A673 (cell line): Measurements from ENCODE around the gene ATP9A. TPM values are rescaled to one million over a fixed set of nuclear protein-coding genes. Genes with fewer than 3 reads are reported as not detected.

ENCODE experiments used
- BruUV-seq: library from RNA; stranded (reverse); fragments of 400-500 nt; replicated peaks from 2 replicates; lab custom pipeline; 2021; lab: Mats Ljungman, UMichigan
- CTCF ChIA-PET: fragments of 300-600 bp; sonication (Branson Sonifier 250); formaldehyde crosslinking; loops from one replicate; lab custom pipeline; 2022; ENCODE audit warnings: antibody characterized with exemption; lab: Charles Lee
- POLR2A ChIA-PET: fragments of 300-600 bp; sonication (Branson Sonifier 250); formaldehyde crosslinking; loops from one replicate; lab custom pipeline; 2022; ENCODE audit warnings: antibody characterized with exemption; ENCODE audit not compliant: low non-redundant PET; lab: Charles Lee
- DNase-seq: peaks from one replicate; pipeline ENCODE4 v3.0.0-alpha.2; 2015; ENCODE audit warnings: low spot score
- H3K27ac ChIP-seq: fragments of 200-600 bp; sonication (generic); 2 replicates; pipeline ENCODE4 v1.5.1; 2016; ENCODE audit warnings: mixed run types, low read depth, mild to moderate bottlenecking, mixed read lengths, antibody characterized with exemption, low read length; ENCODE audit not compliant: poor library complexity, severe bottlenecking
- H3K27me3 ChIP-seq: fragments of 200-600 bp; sonication (generic); replicated peaks from 2 replicates; pipeline ENCODE4 v1.6.1; 2017; ENCODE audit warnings: mixed run types, low read depth, mild to moderate bottlenecking, mixed read lengths, antibody characterized with exemption, low read length; ENCODE audit not compliant: insufficient read depth, poor library complexity
- H3K36me3 ChIP-seq: fragments of 200-600 bp; sonication (generic); 2 replicates; pipeline ENCODE4 v1.6.1; 2016; ENCODE audit warnings: mixed run types, mild to moderate bottlenecking, mixed read lengths, antibody characterized with exemption, low read length; ENCODE audit not compliant: insufficient read depth, poor library complexity, severe bottlenecking
- H3K4me1 ChIP-seq: fragments of 200-600 bp; sonication (generic); 2 replicates; pipeline ENCODE4 v1.6.1; 2017; ENCODE audit warnings: mixed run types, mild to moderate bottlenecking, mixed read lengths, antibody characterized with exemption, low read length; ENCODE audit not compliant: insufficient read depth, poor library complexity, severe bottlenecking
- H3K4me3 ChIP-seq: fragments of 200-600 bp; sonication (generic); 2 replicates; pipeline ENCODE4 v1.5.1; 2016; ENCODE audit warnings: low read depth, mixed run types, mild to moderate bottlenecking, mixed read lengths, low read length; ENCODE audit not compliant: poor library complexity, severe bottlenecking
- H3K9me3 ChIP-seq: fragments of 200-600 bp; sonication (generic); 2 replicates; pipeline ENCODE4 v1.6.1; 2016; ENCODE audit warnings: mixed run types, low read depth, mild to moderate bottlenecking, mixed read lengths, antibody characterized with exemption, low read length; ENCODE audit not compliant: poor library complexity, severe bottlenecking
- EZH2 ChIP-seq: fragments of 200-600 bp; sonication (generic); IDR thresholded peaks from 2 replicates; pipeline ENCODE4 v1.6.1; 2017; ENCODE audit warnings: borderline replicate concordance, low read depth, mild to moderate bottlenecking, mixed read lengths, antibody characterized with exemption, low read length; ENCODE audit not compliant: poor library complexity, severe bottlenecking
- intact Hi-C: fragments of 100-400 bp; cut with micrococcal nuclease; formaldehyde crosslinking; loops from one replicate; pipeline ENCODE4 v1.10.0; 2022; ENCODE audit not compliant: unreplicated experiment
- total RNA-seq: library from RNA; stranded (reverse); gene quantifications from 2 replicates; pipeline ENCODE4 v1.2.3, GENCODE V29; 2021
- TF ChIP-seq, protein P1 (sequence below): fragments of 300-800, 200-600 bp; sonication (generic); conservative IDR thresholded peaks from 2 replicates; pipeline ENCODE4 v1.5.1; 2017; ENCODE audit warnings: low read depth, mild to moderate bottlenecking, antibody characterized with exemption, low read length, moderate library complexity, mixed read lengths

ATP9A gene
- total RNA-seq, 1 experiment from 2014 or later = 31.2 TPM

DNA sequence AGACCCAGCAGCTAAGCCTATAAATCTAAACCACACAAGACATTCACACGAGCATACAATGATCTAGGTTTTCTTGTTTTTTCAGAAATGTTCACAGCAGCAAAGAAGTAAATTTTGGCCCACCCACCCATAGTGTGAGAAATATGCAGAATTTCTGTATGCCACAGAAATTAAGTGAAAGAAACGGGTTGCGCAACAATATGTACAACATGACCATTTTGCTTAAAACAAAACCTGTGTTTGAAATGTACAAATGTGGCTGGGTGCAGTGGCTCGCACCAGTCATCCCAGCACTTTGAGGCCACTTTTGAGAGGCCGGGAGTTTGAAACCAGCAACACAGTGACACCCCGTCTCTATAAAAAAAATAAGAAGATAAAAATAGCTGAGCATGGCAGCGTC is 24.8 kb upstream of the ATP9A start:
- Histone ChIP-seq H3K27ac (no peak overlapping the region), H3K9me3 (no peaks in the 10 kb centered on the region), H3K4me1 (peaks cover 19% of the 10 kb centered on the region), H3K27me3 (no peaks in the 10 kb centered on the region), H3K4me3 (no peak overlapping the region), H3K36me3 (peaks cover 8% of the 10 kb centered on the region)
- BruUV-seq = no TSS peak
- ChIA-PET CTCF (no interaction called here), POLR2A (no interaction called here)
- intact Hi-C loops = no loop called here
- DNase-seq = no peak
- TF ChIP-seq EZH2 = no peak
- TF ChIP-seq, protein P1, sequence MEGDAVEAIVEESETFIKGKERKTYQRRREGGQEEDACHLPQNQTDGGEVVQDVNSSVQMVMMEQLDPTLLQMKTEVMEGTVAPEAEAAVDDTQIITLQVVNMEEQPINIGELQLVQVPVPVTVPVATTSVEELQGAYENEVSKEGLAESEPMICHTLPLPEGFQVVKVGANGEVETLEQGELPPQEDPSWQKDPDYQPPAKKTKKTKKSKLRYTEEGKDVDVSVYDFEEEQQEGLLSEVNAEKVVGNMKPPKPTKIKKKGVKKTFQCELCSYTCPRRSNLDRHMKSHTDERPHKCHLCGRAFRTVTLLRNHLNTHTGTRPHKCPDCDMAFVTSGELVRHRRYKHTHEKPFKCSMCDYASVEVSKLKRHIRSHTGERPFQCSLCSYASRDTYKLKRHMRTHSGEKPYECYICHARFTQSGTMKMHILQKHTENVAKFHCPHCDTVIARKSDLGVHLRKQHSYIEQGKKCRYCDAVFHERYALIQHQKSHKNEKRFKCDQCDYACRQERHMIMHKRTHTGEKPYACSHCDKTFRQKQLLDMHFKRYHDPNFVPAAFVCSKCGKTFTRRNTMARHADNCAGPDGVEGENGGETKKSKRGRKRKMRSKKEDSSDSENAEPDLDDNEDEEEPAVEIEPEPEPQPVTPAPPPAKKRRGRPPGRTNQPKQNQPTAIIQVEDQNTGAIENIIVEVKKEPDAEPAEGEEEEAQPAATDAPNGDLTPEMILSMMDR = no peak

DNA sequence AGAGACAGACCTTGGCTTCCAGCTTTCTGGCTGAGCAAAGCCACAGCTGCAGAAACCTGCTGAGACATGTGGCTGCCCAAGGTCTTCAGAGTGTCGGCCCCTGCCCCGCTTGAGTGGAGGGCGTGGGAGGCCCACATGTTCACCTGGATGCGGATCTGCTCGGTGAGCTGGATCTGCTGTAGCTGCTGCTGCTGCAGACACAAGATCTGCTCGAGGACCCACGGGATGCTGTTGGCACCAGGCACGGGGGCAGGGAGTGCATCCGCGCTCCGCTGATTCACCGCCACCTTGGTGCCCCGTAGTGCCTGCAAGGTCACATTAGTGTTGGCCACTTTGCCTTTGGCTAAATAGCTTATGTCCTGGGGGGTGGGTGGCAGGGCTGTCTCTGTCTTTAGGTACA is 23.4 kb upstream of the ATP9A start:
- Histone ChIP-seq H3K27ac (no peak overlapping the region), H3K36me3 (peaks cover 11% of the 10 kb centered on the region), H3K27me3 (no peaks in the 10 kb centered on the region), H3K4me1 (peaks cover 5% of the 10 kb centered on the region), H3K4me3 (no peak overlapping the region), H3K9me3 (no peaks in the 10 kb centered on the region)
- DNase-seq = no peak
- POLR2A ChIA-PET = no interaction called here
- CTCF ChIA-PET = no interaction called here
- intact Hi-C loops = no loop called here
- BruUV-seq = no TSS peak
- TF ChIP-seq EZH2 = no peak

DNA sequence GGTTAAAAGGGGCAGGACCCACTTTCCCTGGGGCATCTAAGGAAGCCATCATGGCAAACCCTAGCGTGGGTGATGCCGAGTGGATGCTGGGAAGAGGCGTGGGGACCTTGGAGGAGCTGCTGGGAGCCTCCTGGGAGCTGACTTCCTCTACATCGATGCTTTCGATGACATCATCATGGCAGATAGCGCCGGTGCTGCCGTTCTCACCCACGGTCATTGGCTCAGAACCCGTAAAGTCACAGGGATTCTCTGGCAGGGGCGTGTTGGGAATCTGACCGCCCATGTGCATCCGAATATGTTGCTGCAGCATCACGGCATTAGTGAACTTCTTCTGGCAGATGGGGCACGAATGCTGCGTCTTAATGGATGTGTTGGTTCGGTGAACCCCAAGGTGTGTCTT is 22.1 kb upstream of the ATP9A start:
- ChIA-PET CTCF (no interaction called here), POLR2A (no interaction called here)
- Histone ChIP-seq H3K9me3 (no peaks in the 10 kb centered on the region), H3K4me1 (no peaks in the 10 kb centered on the region), H3K4me3 (no peak overlapping the region), H3K27me3 (no peaks in the 10 kb centered on the region), H3K36me3 (peaks cover 14% of the 10 kb centered on the region), H3K27ac (no peak overlapping the region)
- TF ChIP-seq, protein P1 = no peak
- TF ChIP-seq EZH2 = no peak
- no TSS peak for BruUV-seq
- DNase-seq = no peak
- intact Hi-C loops = no loop called here

DNA sequence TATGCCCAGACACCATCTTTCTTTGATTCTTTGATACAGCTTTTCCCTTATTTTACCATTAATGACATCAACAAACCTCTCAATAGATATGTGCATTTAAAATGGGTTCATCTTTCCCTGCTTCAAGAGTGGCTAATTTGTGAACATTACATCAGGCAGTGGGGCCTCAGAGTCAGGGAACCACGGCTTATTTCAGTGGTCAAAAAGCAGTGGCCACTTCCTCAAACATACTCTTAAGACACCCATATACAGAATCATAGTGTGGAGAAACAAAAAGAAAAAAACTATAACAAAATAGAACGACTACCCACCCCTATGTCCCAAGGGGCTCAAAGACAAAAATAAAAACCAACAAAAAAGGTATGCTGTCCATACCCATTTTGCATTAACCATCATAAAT is 21.2 kb upstream of the ATP9A start:
- H3K4me1 ChIP-seq = no peaks in the 10 kb centered on the region
- TF ChIP-seq EZH2 = no peak
- TF ChIP-seq, protein P1 = no peak
- H3K4me3 ChIP-seq = no peak overlapping the region
- H3K27ac ChIP-seq = no peak overlapping the region
- POLR2A ChIA-PET = no interaction called here
- no TSS peak for BruUV-seq
- peaks cover 20% of the 10 kb centered on the region for H3K36me3 ChIP-seq
- intact Hi-C loops = no loop called here
- H3K27me3 ChIP-seq = no peaks in the 10 kb centered on the region
- no peaks in the 10 kb centered on the region for H3K9me3 ChIP-seq
- CTCF ChIA-PET = no interaction called here
- DNase-seq = no peak
